ENCODE measurements around the gene RC3H1.

RC3H1 gene

GRCh38 chr1:174022976-174023277, 770 bp upstream of the RC3H1 start:
- peak overlapping the region; percentile 92 to 96 for H3K27ac ChIP-seq
- TF ChIP-seq CTCF (IDR thresholded peaks at IDR 0.05): no peak
- no peak for DNase-seq (ENCODE audit: low spot score)
- H3K4me3 ChIP-seq: peak overlapping the region; percentile 92

- no peak for DNase-seq (ENCODE audit: low spot score)
- no peak for TF ChIP-seq CTCF (IDR thresholded peaks at IDR 0.05)
- Histone ChIP-seq H3K4me3 (peak overlapping the region; percentile 92), H3K27ac (peak overlapping the region; percentile 92 to 96)
Measured at GRCh38 chr1:174021591-174022079, 522 bp downstream of the RC3H1 start.

GRCh38 chr1:174018565-174018964, 3.6 kb downstream of the RC3H1 start:
- DNase-seq (ENCODE audit: low spot score): no peak
- no peak overlapping the region for H3K27ac ChIP-seq
- H3K4me3 ChIP-seq: no peak overlapping the region
- TF ChIP-seq CTCF (IDR thresholded peaks at IDR 0.05): no peak

- no peak overlapping the region for H3K27ac ChIP-seq
- H3K4me3 ChIP-seq: no peak overlapping the region
- no peak for DNase-seq (ENCODE audit: low spot score)
- no peak for TF ChIP-seq CTCF (IDR thresholded peaks at IDR 0.05)
Measured at GRCh38 chr1:174017231-174017970, 4.8 kb downstream of the RC3H1 start.

- H3K27ac ChIP-seq: no peak overlapping the region
- DNase-seq (ENCODE audit: low spot score): no peak
- TF ChIP-seq CTCF (IDR thresholded peaks at IDR 0.05): no peak
- H3K4me3 ChIP-seq: no peak overlapping the region
Measured at GRCh38 chr1:174013864-174014418, 8.2 kb downstream of the RC3H1 start.

- no peak overlapping the region for H3K27ac ChIP-seq
- H3K4me3 ChIP-seq: no peak overlapping the region
- DNase-seq (ENCODE audit: low spot score): no peak
- no peak for TF ChIP-seq CTCF (IDR thresholded peaks at IDR 0.05)
Measured at GRCh38 chr1:174008979-174009378, 13.2 kb downstream of the RC3H1 start.

- TF ChIP-seq CTCF (IDR thresholded peaks at IDR 0.05): no peak
- Histone ChIP-seq H3K4me3 (no peak overlapping the region), H3K27ac (no peak overlapping the region)
Measured at GRCh38 chr1:174008269-174008668, 13.9 kb downstream of the RC3H1 start.

More at GRCh38 chr1:174008269-174008668, 13.9 kb downstream of the RC3H1 start:
- DNase-seq (ENCODE audit: low spot score): no peak
